ENCODE measurements around the gene ARRDC1. TPM values are rescaled to one million over a fixed set of nuclear protein-coding genes. Genes with fewer than 3 reads are reported as not detected.

Gene ARRDC1
- total and polyA plus RNA-seq, 12 donors = 14.1 to 194 (median 35.7) TPM

GRCh38 chr9:137606734-137607138 lies 1.2 kb downstream of the ARRDC1 start:
- H3K4me1 ChIP-seq (replicated peaks in 1 of 2) = peaks cover 14 to 19% of the 10 kb centered on the region in 2 donors
- peak in 1 of 7 donors; percentile 48 for DNase-seq
- intact Hi-C loops (cut with DNase I) = no loop called here
- peak overlapping the region in 1 of 4 donors; percentile 98 for H3K4me3 ChIP-seq
- 20 to 43% (median 32%) methylated on average over 2 to 13 of the region's 13 CpGs for WGBS, 4 donors
- no peaks in the 10 kb centered on the region for H3K9me3 ChIP-seq (replicated peaks in 1 of 3)
- H3K27me3 ChIP-seq = no peaks in the 10 kb centered on the region
- no peak overlapping the region for H3K27ac ChIP-seq
- no peaks in the 10 kb centered on the region for H3K36me3 ChIP-seq (replicated peaks in 1 of 2)
- no peak for TF ChIP-seq POLR2A (IDR thresholded peaks at IDR 0.05)
- no peak for TF ChIP-seq CTCF (IDR thresholded peaks at IDR 0.05)

GRCh38 chr9:137607141-137607857 lies 1.8 kb downstream of the ARRDC1 start:
- H3K27me3 ChIP-seq = no peaks in the 10 kb centered on the region
- TF ChIP-seq POLR2A (IDR thresholded peaks at IDR 0.05) (no peak), CTCF (IDR thresholded peaks at IDR 0.05) (no peak)
- intact Hi-C loops (cut with DNase I) = no loop called here
- peak in 2 of 7 donors; percentile 37 to 51 for DNase-seq
- H3K9me3 ChIP-seq (replicated peaks in 1 of 3) = no peaks in the 10 kb centered on the region
- peak overlapping the region in 1 of 4 donors; percentile 98 for H3K4me3 ChIP-seq
- peak overlapping the region in 1 of 5 donors; percentile 29 for H3K27ac ChIP-seq
- H3K36me3 ChIP-seq (replicated peaks in 1 of 2) = no peaks in the 10 kb centered on the region
- 38 to 64% (median 43%) methylated on average over 8 to 17 of the region's 17 CpGs for WGBS, 4 donors
- peaks cover 14 to 24% of the 10 kb centered on the region in 2 donors for H3K4me1 ChIP-seq (replicated peaks in 1 of 2)

GRCh38 chr9:137610944-137611343 lies 5.5 kb downstream of the ARRDC1 start:
- Histone ChIP-seq H3K36me3 (replicated peaks in 1 of 2) (peaks cover 0 to 20% of the 10 kb centered on the region in 2 donors), H3K27me3 (no peaks in the 10 kb centered on the region), H3K9me3 (replicated peaks in 1 of 3) (no peaks in the 10 kb centered on the region), H3K4me3 (no peak overlapping the region), H3K4me1 (replicated peaks in 1 of 2) (peaks cover 29 to 45% of the 10 kb centered on the region in 2 donors), H3K27ac (no peak overlapping the region)
- TF ChIP-seq POLR2A (IDR thresholded peaks at IDR 0.05) (no peak), CTCF (IDR thresholded peaks at IDR 0.05) (no peak)
- intact Hi-C loops (cut with DNase I) = no loop called here
- no peak for DNase-seq
- WGBS, 4 donors = 74 to 87% (median 80%) methylated on average over 6 of the region's 6 CpGs

GRCh38 chr9:137611623-137612609 lies 6.4 kb downstream of the ARRDC1 start:
- WGBS, 4 donors = 39 to 69% (median 46%) methylated on average over 6 to 21 of the region's 21 CpGs

More at GRCh38 chr9:137611623-137612609, 6.4 kb downstream of the ARRDC1 start:
- H3K27me3 ChIP-seq = no peaks in the 10 kb centered on the region
- DNase-seq = peak in 5 of 7 donors; percentile 56 to 66 (median 61)
- H3K4me1 ChIP-seq (replicated peaks in 1 of 2) = peaks cover 20 to 47% of the 10 kb centered on the region in 2 donors
- peaks cover 0 to 20% of the 10 kb centered on the region in 2 donors for H3K36me3 ChIP-seq (replicated peaks in 1 of 2)
- peak overlapping the region in 3 of 5 donors; percentile 12 to 78 (median 34) for H3K27ac ChIP-seq
- H3K9me3 ChIP-seq (replicated peaks in 1 of 3) = no peaks in the 10 kb centered on the region
- intact Hi-C loops (cut with DNase I) = no loop called here
- H3K4me3 ChIP-seq = no peak overlapping the region
- TF ChIP-seq POLR2A (IDR thresholded peaks at IDR 0.05) (no peak), CTCF (IDR thresholded peaks at IDR 0.05) (no peak)
